Measurements from ENCODE around the gene AFAP1. TPM values are rescaled to one million over a fixed set of nuclear protein-coding genes. Genes with fewer than 3 reads are reported as not detected.
A peak's percentile ranks its signal among the peaks of the same experiment; 100 is the strongest.

Gene AFAP1
- polyA plus RNA-seq, 1 experiment, result 48.5 TPM

DNA sequence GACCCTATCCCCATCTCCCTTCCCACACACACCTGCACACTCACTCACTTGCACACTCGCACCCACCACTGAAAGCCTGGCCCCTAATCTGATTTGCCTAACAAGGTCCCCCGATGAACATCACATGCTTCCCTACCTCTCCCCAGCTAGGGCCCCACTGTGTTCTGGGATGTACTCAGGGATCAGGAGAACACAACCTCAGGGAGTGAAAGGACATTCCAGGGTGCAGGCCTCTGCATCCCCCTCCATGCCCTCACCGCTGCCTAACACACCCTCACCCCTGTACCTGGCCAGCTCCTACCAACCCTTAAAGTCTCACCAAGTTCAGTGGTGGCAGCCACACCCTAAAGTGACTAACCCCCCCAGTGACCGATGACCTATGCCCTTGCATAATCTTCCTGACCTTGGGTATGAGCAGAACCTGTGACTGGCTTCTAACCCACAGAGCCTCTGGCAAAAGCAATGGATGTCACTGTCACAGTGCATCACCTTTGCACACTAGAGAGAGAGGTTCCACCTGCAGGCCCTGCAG, 2.4 kb upstream of the AFAP1 start:
- H3K4me3 ChIP-seq (ENCODE audit: low read depth, low read length), result no peak overlapping the region
- H3K27me3 ChIP-seq (ENCODE audit: control insufficient read depth, insufficient read depth, low read length), result no peaks in the 10 kb centered on the region
- CTCF ChIA-PET, result interaction anchor here (1.7 kb wide), 1 partner anchor 10 kb away, joined by 3 read pairs; no protein-coding TSS in a partner anchor
- DNase-seq (ENCODE audit: low read depth), result no peak
- H3K36me3 ChIP-seq (ENCODE audit: control insufficient read depth, insufficient read depth, low read length), result no peaks in the 10 kb centered on the region
- POLR2A ChIA-PET, result no interaction called here
- TF ChIP-seq, protein P1, sequence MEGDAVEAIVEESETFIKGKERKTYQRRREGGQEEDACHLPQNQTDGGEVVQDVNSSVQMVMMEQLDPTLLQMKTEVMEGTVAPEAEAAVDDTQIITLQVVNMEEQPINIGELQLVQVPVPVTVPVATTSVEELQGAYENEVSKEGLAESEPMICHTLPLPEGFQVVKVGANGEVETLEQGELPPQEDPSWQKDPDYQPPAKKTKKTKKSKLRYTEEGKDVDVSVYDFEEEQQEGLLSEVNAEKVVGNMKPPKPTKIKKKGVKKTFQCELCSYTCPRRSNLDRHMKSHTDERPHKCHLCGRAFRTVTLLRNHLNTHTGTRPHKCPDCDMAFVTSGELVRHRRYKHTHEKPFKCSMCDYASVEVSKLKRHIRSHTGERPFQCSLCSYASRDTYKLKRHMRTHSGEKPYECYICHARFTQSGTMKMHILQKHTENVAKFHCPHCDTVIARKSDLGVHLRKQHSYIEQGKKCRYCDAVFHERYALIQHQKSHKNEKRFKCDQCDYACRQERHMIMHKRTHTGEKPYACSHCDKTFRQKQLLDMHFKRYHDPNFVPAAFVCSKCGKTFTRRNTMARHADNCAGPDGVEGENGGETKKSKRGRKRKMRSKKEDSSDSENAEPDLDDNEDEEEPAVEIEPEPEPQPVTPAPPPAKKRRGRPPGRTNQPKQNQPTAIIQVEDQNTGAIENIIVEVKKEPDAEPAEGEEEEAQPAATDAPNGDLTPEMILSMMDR (IDR thresholded peaks at IDR 0.05; ENCODE audit: insufficient read depth, low read depth, low read length), result no peak

DNA sequence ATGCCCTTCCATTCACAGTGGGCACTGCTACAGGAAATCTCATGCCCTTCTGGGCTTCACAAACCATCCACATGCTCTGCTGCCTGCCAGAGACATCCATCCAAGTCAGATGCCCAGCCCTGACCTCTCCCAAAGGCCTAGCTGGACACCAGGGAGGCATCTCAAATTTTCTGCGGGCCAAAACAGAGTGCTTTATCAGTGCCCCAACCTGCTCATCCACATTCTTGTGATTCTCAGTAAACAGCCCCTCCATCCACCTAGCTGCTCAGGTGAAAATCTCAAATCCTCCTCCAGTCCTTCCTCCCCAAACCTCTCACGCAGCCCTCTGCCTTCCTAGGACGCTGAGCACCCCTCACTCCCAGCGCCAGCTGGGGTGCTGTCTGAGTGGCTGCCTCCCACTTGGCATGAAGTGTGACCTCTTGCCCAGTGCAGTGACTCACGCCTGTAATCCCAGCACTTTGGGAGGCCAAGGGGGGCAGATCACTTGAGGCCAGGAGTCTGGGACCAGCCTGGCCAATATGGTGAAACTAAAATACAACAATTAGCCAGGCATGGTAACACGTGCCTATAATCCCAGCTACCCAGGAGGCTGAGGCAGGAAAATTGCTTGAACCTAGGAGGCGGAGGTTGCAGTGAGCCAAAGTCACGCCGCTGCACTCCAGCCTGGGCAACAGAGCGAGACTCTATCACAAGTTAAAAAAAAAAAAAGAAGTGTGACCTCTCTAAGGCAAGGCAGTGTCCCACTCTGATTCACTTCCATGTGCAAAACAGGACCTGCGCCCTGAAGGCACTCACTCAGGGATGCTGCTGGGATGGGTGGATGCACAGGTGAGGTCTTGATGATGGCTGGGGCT, 1.7 kb upstream of the AFAP1 start:
- POLR2A ChIA-PET, result interaction anchor here (0.7 kb wide), 1 partner anchor 32 kb away, joined by 5 read pairs; no protein-coding TSS in a partner anchor
- Histone ChIP-seq H3K27me3 (ENCODE audit: control insufficient read depth, insufficient read depth, low read length) (no peaks in the 10 kb centered on the region), H3K4me3 (ENCODE audit: low read depth, low read length) (no peak overlapping the region), H3K36me3 (ENCODE audit: control insufficient read depth, insufficient read depth, low read length) (no peaks in the 10 kb centered on the region)
- DNase-seq (ENCODE audit: low read depth), result no peak
- TF ChIP-seq, protein P1 (IDR thresholded peaks at IDR 0.05; ENCODE audit: insufficient read depth, low read depth, low read length), result no peak
- CTCF ChIA-PET, result interaction anchor here (0.9 to 3.0 kb wide), 6 partner anchors 11 to 139 kb away, joined by 3 to 18 read pairs (median 4); no protein-coding TSS in a partner anchor

DNA sequence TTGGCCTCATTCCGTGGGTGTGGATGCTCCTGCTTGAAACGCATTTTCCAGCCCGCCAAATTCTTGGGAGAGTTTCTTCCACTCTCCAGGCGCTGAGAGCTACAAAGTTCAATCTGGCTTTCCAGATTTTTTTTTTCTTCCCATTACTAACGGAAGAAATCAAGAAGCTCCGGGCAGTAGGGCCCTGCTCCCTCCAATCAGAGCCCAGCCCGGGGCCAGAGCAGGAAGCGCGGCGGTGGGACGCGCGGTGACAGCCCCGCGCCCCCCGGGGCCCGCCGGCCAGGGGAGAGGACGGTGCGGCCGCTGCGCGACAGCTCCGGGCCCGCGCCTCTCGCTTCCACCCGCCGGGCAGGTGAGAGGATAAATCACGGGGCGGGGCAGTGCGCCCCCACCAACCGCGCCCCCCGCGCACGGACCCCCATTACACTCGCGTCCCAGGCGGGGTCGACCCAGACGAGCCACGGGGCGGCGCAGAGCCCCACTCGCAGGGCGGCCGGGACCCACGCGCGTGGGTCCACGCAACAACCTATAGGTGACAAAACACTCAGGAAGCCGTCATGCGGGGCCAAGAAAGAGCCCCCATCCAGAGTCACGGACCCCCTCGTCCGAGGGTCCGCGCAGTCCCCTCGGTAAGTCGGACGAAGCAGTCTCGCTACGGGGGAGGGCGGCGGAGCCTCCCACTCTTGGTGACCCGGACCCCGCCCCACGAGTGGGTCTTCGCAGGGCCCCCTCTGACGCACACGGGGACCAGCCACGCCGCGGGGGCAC, 868 bp downstream of the AFAP1 start:
- CTCF ChIA-PET, result interaction anchor here (0.9 to 3.2 kb wide), 9 partner anchors 9 to 137 kb away, joined by 3 to 18 read pairs (median 4); no protein-coding TSS in a partner anchor
- TF ChIP-seq, protein P1 (IDR thresholded peaks at IDR 0.05; ENCODE audit: insufficient read depth, low read depth, low read length), result no peak
- no peak for DNase-seq (ENCODE audit: low read depth)

DNA sequence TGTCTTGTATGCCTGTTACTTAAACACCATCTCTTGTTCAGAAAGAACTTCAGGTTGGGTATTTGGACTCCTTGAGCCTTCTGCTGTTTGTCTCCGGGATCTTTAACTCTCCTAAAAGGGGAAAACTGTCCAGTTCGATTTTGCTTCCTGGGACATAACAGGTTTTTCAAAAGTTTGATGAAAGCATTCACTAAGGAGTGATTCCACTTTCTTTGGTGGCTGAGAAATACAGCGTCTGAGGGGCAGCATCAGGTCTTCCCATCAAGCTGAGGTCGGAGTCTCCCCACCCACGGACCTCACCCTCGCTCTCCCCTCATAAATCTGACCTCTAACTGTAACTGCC, 1.4 kb downstream of the AFAP1 start:
- H3K36me3 ChIP-seq (ENCODE audit: control insufficient read depth, insufficient read depth, low read length), result peaks cover 1% of the 10 kb centered on the region
- no peaks in the 10 kb centered on the region for H3K27me3 ChIP-seq (ENCODE audit: control insufficient read depth, insufficient read depth, low read length)
- peak overlapping the region; percentile 59 for H3K4me3 ChIP-seq (ENCODE audit: low read depth, low read length)
- ChIA-PET POLR2A (interaction anchor here (0.6 kb wide), 1 partner anchor 940 kb away, joined by 16 read pairs; no protein-coding TSS in a partner anchor), CTCF (interaction anchor here (0.7 to 3.2 kb wide), 11 partner anchors 9 to 136 kb away, joined by 3 to 18 read pairs (median 4); no protein-coding TSS in a partner anchor)
- no peak for DNase-seq (ENCODE audit: low read depth)
- TF ChIP-seq, protein P1 (IDR thresholded peaks at IDR 0.05; ENCODE audit: insufficient read depth, low read depth, low read length), result no peak

More for the DNA sequence above, 868 bp downstream of the AFAP1 start:
- Histone ChIP-seq H3K27me3 (ENCODE audit: control insufficient read depth, insufficient read depth, low read length) (no peaks in the 10 kb centered on the region), H3K4me3 (ENCODE audit: low read depth, low read length) (peak overlapping the region; percentile 59), H3K36me3 (ENCODE audit: control insufficient read depth, insufficient read depth, low read length) (no peaks in the 10 kb centered on the region; the same call in none of the 2 replicates)
- POLR2A ChIA-PET, result interaction anchor here (0.6 kb wide), 1 partner anchor 940 kb away, joined by 16 read pairs; no protein-coding TSS in a partner anchor

Data from BJ (cell line).